DMS53 (cell line): ENCODE results near the gene OTOR.

Source experiments
- DNase-seq: peaks from one replicate; lab custom pipeline; 2025; lab: John Stamatoyannopoulos, UW

OTOR gene

GRCh38 chr20:16748308-16748900, at the start of gene OTOR:
Gene OTOR, plus strand, starts transcription at chr20:16748358. Its CDS starts 44 bp downstream, at chr20:16748402.
- no peak for DNase-seq

- no peak for DNase-seq
Measured at GRCh38 chr20:16699293-16699692, 48.9 kb upstream of the OTOR start.

- DNase-seq: peak; percentile 53
Measured at GRCh38 chr20:16701296-16701695, 46.9 kb upstream of the OTOR start.

GRCh38 chr20:16703570-16703969, 44.6 kb upstream of the OTOR start:
- no peak for DNase-seq

GRCh38 chr20:16707674-16708073, 40.5 kb upstream of the OTOR start:
- DNase-seq: no peak

GRCh38 chr20:16708602-16709001, 39.6 kb upstream of the OTOR start:
- peak; percentile 25 for DNase-seq

- no peak for DNase-seq
Measured at GRCh38 chr20:16709017-16709416, 39.1 kb upstream of the OTOR start.

GRCh38 chr20:16710781-16711180, 37.4 kb upstream of the OTOR start:
- DNase-seq: no peak

- DNase-seq: no peak
Measured at GRCh38 chr20:16711661-16712258, 36.4 kb upstream of the OTOR start.

GRCh38 chr20:16712511-16712947, 35.6 kb upstream of the OTOR start:
- no peak for DNase-seq

- no peak for DNase-seq
Measured at GRCh38 chr20:16713066-16713465, 35.1 kb upstream of the OTOR start.

- no peak for DNase-seq
Measured at GRCh38 chr20:16714242-16714641, 33.9 kb upstream of the OTOR start.

- DNase-seq: no peak
Measured at GRCh38 chr20:16714751-16715150, 33.4 kb upstream of the OTOR start.

GRCh38 chr20:16719421-16719820, 28.7 kb upstream of the OTOR start:
- DNase-seq: no peak

- DNase-seq: no peak
Measured at GRCh38 chr20:16729080-16729479, 19.1 kb upstream of the OTOR start.

GRCh38 chr20:16729565-16730460, 18.3 kb upstream of the OTOR start, which contains the start of gene SNRPB2:
Gene SNRPB2, plus strand, starts transcription at chr20:16730026. Its CDS starts 1,677 bp downstream, at chr20:16731703.
- DNase-seq: peak; percentile 98

- DNase-seq: no peak
Measured at GRCh38 chr20:16732506-16733152, 15.5 kb upstream of the OTOR start.

- no peak for DNase-seq
Measured at GRCh38 chr20:16740365-16741072, 7.6 kb upstream of the OTOR start.

- no peak for DNase-seq
Measured at GRCh38 chr20:16744178-16744807, 3.9 kb upstream of the OTOR start.

- no peak for DNase-seq
Measured at GRCh38 chr20:16745204-16745603, 3.0 kb upstream of the OTOR start.

GRCh38 chr20:16747291-16747811, 807 bp upstream of the OTOR start:
- DNase-seq: peak; percentile 87
